Tibial nerve (tissue), 4 donors: ENCODE measurements around the gene ALDOC.
A peak's percentile ranks its signal among the peaks of the same experiment; 100 is the strongest.

Experiments used
- EP300 ChIP-seq, 2 donors: sonication (generic); formaldehyde crosslinking; IDR thresholded peaks; one replicate each; pipeline ENCODE4 v1.6.1; 2017; ENCODE audit warnings: antibody characterized with exemption in 2 of 2, mild to moderate bottlenecking in 1 of 2
- POLR2A ChIP-seq, 2 donors: fragments of 450-650 bp; IDR thresholded peaks; one replicate each; pipeline ENCODE4 v1.6.1; 2017; ENCODE audit warnings: antibody characterized with exemption in 2 of 2, mild to moderate bottlenecking in 2 of 2, moderate library complexity in 2 of 2
- TF ChIP-seq, protein P1 (sequence below), 5 experiments: fragments of 200-600 bp in 3 of 5; fragments of 450-650 bp in 2 of 5; sonication (generic) in 3 of 5; IDR thresholded peaks; one replicate each; pipeline ENCODE4 v1.5.1; 2016 to 2019; ENCODE audit warnings: antibody characterized with exemption in 5 of 5, mild to moderate bottlenecking in 3 of 5, moderate library complexity in 2 of 5

DNA sequence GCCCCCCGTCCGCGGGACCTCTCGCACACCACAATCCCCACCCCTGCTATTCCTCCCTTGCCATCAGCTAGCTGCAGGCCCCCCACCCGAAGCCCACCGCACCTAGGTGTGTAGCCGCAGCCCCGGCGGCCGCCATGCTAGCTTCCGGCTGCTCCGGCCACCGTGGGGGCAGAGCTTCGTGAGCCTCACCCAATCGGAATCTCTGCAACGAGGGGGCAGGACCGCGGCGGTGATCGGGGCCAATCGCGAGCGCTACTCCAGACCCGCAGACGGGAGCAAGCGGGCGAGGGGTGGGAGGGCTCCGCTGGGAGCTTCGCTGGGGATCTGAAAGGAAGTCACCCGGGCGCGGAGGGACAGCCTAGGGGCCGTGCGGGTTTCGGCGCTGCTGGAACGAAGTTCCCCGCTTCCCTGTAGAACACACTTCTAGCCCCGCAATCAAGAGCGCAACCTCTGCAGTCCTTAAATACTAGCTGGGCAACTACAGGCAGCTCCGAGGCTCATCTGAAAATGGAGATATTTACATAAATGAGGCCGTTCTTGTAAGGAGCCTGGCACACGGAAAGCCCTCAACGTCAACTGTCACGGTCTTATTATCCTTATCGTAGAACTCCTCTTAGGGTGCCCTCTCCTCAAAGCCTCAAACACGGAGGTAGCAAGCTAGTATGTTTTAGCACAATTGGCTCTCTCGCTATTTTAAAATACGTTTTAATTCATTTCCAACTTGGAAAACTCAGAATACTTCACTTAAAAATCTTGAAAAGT lies 5.2 kb downstream of the ALDOC start, which contains the start of gene PIGS:
- peak; percentile 18 to 82 for TF ChIP-seq POLR2A (IDR thresholded peaks at IDR 0.05)
- TF ChIP-seq, protein P1, sequence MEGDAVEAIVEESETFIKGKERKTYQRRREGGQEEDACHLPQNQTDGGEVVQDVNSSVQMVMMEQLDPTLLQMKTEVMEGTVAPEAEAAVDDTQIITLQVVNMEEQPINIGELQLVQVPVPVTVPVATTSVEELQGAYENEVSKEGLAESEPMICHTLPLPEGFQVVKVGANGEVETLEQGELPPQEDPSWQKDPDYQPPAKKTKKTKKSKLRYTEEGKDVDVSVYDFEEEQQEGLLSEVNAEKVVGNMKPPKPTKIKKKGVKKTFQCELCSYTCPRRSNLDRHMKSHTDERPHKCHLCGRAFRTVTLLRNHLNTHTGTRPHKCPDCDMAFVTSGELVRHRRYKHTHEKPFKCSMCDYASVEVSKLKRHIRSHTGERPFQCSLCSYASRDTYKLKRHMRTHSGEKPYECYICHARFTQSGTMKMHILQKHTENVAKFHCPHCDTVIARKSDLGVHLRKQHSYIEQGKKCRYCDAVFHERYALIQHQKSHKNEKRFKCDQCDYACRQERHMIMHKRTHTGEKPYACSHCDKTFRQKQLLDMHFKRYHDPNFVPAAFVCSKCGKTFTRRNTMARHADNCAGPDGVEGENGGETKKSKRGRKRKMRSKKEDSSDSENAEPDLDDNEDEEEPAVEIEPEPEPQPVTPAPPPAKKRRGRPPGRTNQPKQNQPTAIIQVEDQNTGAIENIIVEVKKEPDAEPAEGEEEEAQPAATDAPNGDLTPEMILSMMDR (IDR thresholded peaks at IDR 0.05) = no peak
- peak in 1 of 2 donors; percentile 89 for TF ChIP-seq EP300 (IDR thresholded peaks at IDR 0.05)
